ENCODE data around the gene GJB1.

DNA sequence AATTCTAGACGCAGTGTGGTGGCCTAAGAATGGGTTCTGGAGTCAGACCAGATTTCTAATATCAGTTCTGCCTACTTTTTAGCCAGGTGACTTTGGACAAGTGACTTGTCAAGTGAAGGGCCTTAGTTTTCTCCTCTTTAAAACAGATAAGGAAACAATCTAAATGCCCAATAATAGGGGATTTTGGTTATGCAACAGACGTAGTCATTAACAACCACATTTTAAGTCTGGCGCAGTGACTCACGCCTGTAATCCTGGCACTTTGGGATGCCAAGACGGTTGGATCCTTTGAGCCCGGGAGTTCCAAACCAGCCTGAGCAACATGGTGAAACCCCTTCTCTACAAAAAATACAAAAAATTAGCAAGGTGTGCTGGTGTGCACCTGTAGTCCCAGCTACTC, 33.0 kb downstream of the GJB1 start:
- TF ChIP-seq, protein P1, sequence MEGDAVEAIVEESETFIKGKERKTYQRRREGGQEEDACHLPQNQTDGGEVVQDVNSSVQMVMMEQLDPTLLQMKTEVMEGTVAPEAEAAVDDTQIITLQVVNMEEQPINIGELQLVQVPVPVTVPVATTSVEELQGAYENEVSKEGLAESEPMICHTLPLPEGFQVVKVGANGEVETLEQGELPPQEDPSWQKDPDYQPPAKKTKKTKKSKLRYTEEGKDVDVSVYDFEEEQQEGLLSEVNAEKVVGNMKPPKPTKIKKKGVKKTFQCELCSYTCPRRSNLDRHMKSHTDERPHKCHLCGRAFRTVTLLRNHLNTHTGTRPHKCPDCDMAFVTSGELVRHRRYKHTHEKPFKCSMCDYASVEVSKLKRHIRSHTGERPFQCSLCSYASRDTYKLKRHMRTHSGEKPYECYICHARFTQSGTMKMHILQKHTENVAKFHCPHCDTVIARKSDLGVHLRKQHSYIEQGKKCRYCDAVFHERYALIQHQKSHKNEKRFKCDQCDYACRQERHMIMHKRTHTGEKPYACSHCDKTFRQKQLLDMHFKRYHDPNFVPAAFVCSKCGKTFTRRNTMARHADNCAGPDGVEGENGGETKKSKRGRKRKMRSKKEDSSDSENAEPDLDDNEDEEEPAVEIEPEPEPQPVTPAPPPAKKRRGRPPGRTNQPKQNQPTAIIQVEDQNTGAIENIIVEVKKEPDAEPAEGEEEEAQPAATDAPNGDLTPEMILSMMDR (IDR thresholded peaks at IDR 0.05; ENCODE audit: poor library complexity) = no peak
- no peak for TF ChIP-seq EZH2 (IDR thresholded peaks at IDR 0.05; ENCODE audit: borderline replicate concordance)

All from hepatocyte (in vitro differentiated cells).